B cell (primary cell): ENCODE measurements around the gene NEURL2. TPM values are rescaled to one million over a fixed set of nuclear protein-coding genes. Genes with fewer than 3 reads are reported as not detected.

Source experiments
- ATAC-seq: fragments of 200-7000 bp; cut with Tn5 transposase; one replicate; pipeline ENCODE4 v1.10.0; 2021; ENCODE audit warnings: low read depth, mild to moderate bottlenecking, moderate number of reproducible peaks, moderate library complexity
- CTCF ChIA-PET: fragments of 350-600 bp; sonication (Branson Sonifier 250); formaldehyde crosslinking; loops from one replicate; lab custom pipeline; 2021; ENCODE audit warnings: antibody characterized with exemption, inconsistent platforms; lab: Charles Lee
- POLR2A ChIA-PET: fragments of 350-600 bp; sonication (Branson Sonifier 250); formaldehyde crosslinking; loops from one replicate; lab custom pipeline; 2021; ENCODE audit warnings: antibody characterized with exemption; lab: Charles Lee
- DNase-seq: peaks from one replicate; pipeline ENCODE4 v3.0.0; 2013
- H2AFZ ChIP-seq: 2 replicates; pipeline ENCODE4 v1.6.1; 2012; ENCODE audit warnings: mild to moderate bottlenecking, low read depth, low read length; ENCODE audit not compliant: insufficient read depth, poor library complexity, severe bottlenecking
- H3K27ac ChIP-seq, 2 donors: 1 replicate in 1 of 2; 2 replicates in 1 of 2; pipeline ENCODE4 v1.5.1; 2012 to 2013; ENCODE audit warnings: low read length in 2 of 2, mild to moderate bottlenecking in 2 of 2, moderate library complexity in 1 of 2
- H3K27me3 ChIP-seq, 4 experiments: fragments of 200-600 bp in 1 of 4; sonication (generic) in 1 of 4; replicated peaks in 1 of 4; 1 replicate in 2 of 4; 2 replicates in 2 of 4; pipeline versions ENCODE4 v1.6.1 to v1.7.0; 2013 to 2016; ENCODE audit warnings: low read length in 3 of 4, mild to moderate bottlenecking in 2 of 4, mixed read lengths in 1 of 4, moderate library complexity in 1 of 4; ENCODE audit not compliant: insufficient read depth in 4 of 4, control insufficient read depth in 3 of 4; ENCODE audit errors: control extremely low read depth in 1 of 4
- H3K36me3 ChIP-seq, 2 experiments: replicated peaks in 1 of 2; 1 replicate in 1 of 2; 2 replicates in 1 of 2; pipeline versions ENCODE4 v1.6.1 to v1.7.1; 2013; ENCODE audit warnings: low read length in 1 of 2; ENCODE audit not compliant: insufficient read depth in 2 of 2, control insufficient read depth in 1 of 2; ENCODE audit errors: control extremely low read depth in 1 of 2, extremely low read depth in 1 of 2
- H3K4me1 ChIP-seq, 2 donors: fragments of 200-600 bp in 1 of 2; sonication (generic) in 1 of 2; 1 replicate in 1 of 2; 2 replicates in 1 of 2; pipeline versions ENCODE4 v1.5.1 to v1.6.1; 2013 to 2017; ENCODE audit warnings: low read length in 2 of 2; ENCODE audit not compliant: control insufficient read depth in 2 of 2, insufficient read depth in 2 of 2
- H3K4me2 ChIP-seq: replicated peaks from 2 replicates; pipeline ENCODE3; 2012; ENCODE audit warnings: mild to moderate bottlenecking, low read depth, low read length; ENCODE audit not compliant: poor library complexity, severe bottlenecking
- H3K4me3 ChIP-seq, 5 experiments: fragments of 200-600 bp in 1 of 5; sonication (generic) in 1 of 5; 1 replicate in 3 of 5; 2 replicates in 2 of 5; pipeline versions ENCODE4 v1.5.1 to v1.7.0; 2011 to 2016; ENCODE audit warnings: low read length in 4 of 5, mild to moderate bottlenecking in 4 of 5, low read depth in 2 of 5, control low read depth in 1 of 5, moderate library complexity in 1 of 5; ENCODE audit not compliant: insufficient read depth in 1 of 5; ENCODE audit errors: control extremely low read depth in 1 of 5, extremely low read depth in 1 of 5
- H3K79me2 ChIP-seq: fragments of 200-600 bp; sonication (generic); one replicate; pipeline ENCODE4 v1.6.0; 2016; ENCODE audit warnings: low read length; ENCODE audit not compliant: control insufficient read depth, insufficient read depth
- H3K9ac ChIP-seq: fragments of 200-600 bp; sonication (generic); 2 replicates; pipeline ENCODE4 v1.6.1; 2017; ENCODE audit warnings: mild to moderate bottlenecking, low read length, moderate library complexity
- H3K9me3 ChIP-seq, 3 donors: one replicate each; pipeline versions ENCODE4 v1.6.1 to v1.7.1; 2013; ENCODE audit warnings: low read length in 2 of 3; ENCODE audit not compliant: control insufficient read depth in 2 of 3, insufficient read depth in 1 of 3; ENCODE audit errors: control extremely low read depth in 1 of 3
- H4K20me1 ChIP-seq: 2 replicates; pipeline ENCODE4 v1.6.0; 2012; ENCODE audit warnings: mild to moderate bottlenecking, low read length; ENCODE audit not compliant: insufficient read depth, control insufficient read depth, poor library complexity, severe bottlenecking
- H3K27ac Mint-ChIP-seq: one replicate; pipeline ENCODE4 v1.8.0; 2021; ENCODE audit warnings: mixed read lengths
- H3K27me3 Mint-ChIP-seq: one replicate; pipeline ENCODE4 v1.8.0; 2021; ENCODE audit warnings: mixed read lengths
- H3K4me1 Mint-ChIP-seq: one replicate; pipeline ENCODE4 v1.8.0; 2021; ENCODE audit warnings: mixed read lengths
- H3K4me3 Mint-ChIP-seq: one replicate; pipeline ENCODE4 v1.8.0; 2021; ENCODE audit warnings: mixed read lengths
- H3K9me3 Mint-ChIP-seq: one replicate; pipeline ENCODE4 v1.8.0; 2022; ENCODE audit warnings: mixed read lengths; ENCODE audit not compliant: insufficient read depth
- CTCF ChIP-seq: fragments of 200-600 bp; IDR thresholded peaks from one replicate; pipeline ENCODE4 v1.8.0; 2022; ENCODE audit warnings: antibody characterized with exemption, mild to moderate bottlenecking
- EZH2 ChIP-seq: IDR thresholded peaks from 2 replicates; pipeline ENCODE4 v1.6.1; 2012; ENCODE audit warnings: borderline replicate concordance, low read depth, mild to moderate bottlenecking, moderate library complexity, low read length; ENCODE audit not compliant: insufficient read depth, poor library complexity, severe bottlenecking
- WGBS: methylation state at CpG from one replicate; pipeline ENCODE4 v1.1.5; 2013; ENCODE audit warnings: missing lambda C conversion rate; ENCODE audit not compliant: insufficient coverage; 5-methylcytosine and 5-hydroxymethylcytosine counted together
- intact Hi-C: fragments of 100-400 bp; cut with micrococcal nuclease; formaldehyde crosslinking; loops from one replicate; pipeline ENCODE4 v1.10.0; 2022
- polyA plus RNA-seq: library from polyadenylated mRNA; depleted of rRNA; stranded (reverse); fragments of >200 nt; gene quantifications from 2 replicates; pipeline ENCODE4 v1.2.3, GENCODE V29; 2012
- total RNA-seq, 2 donors: library from RNA; stranded (reverse); fragments of 120-200 nt in 1 of 2; gene quantifications; 1 replicate in 1 of 2; 2 replicates in 1 of 2; pipeline versions ENCODE4 v1.2.3 to v1.2.4, GENCODE V29; 2013 to 2022

NEURL2 gene
- total and polyA plus RNA-seq, 2 donors (not counting 1 experiment from before 2014, with no cell fraction given) = 3.3 to 5.4 TPM

DNA sequence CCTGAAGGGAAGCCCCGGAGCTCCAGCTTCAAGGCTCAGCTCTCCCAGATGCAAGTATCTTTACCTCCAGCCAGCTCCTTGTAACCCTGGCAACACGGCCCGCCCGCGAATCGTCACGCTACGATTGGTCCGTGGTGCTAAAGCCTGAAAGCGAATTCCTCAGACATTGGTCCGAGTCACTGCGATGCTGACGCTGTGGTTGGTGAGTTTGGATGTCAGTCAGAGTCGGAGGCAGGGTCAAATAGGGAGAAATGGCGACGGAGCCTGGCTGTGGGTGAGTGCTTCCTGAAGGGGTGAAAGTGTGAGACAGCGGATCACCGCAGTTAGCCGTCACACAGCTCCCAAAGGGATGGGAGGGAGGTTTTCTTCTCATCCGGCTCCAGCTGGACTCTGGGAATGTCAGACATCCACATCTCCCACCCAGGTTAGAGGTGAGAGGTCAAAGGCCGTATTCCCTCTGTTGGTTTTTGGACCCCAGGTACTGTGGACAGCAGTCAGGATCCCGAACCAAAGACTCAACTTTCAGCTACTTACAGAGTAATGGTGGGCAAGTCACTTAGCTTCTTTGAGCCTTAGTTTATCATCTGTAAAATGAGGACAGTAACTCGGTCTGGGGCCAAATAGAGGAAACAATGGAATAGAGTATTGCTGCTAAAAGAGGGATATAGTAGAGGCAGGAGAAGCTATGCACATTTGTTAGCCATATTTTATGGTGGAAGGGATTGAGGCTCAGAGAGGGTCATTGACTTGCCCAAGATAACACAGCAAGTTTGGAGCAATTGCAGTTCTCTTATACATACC lies 9.8 kb downstream of the NEURL2 start, which contains the start of gene ZSWIM1:
TSS of gene ZSWIM1 (plus strand) at position 240 of the 801 bp plus-strand sequence. CDS start 1,366 bp downstream, outside the sequence.
- H3K4me2 ChIP-seq = peak within 1 kb of the TSS; percentile 79
- peaks cover 3 to 19% of the 10 kb centered on the region in 2 donors for H3K4me1 ChIP-seq
- H3K27ac ChIP-seq = peak within 1 kb of the TSS; percentile 82 to 89
- TF ChIP-seq CTCF (no peak), EZH2 (no peak)
- H3K4me3 ChIP-seq = peak within 1 kb of the TSS; percentile 76 to 96 (median 86)
- CTCF ChIA-PET = interaction anchor here (0.8 to 2.5 kb wide), 7 partner anchors 9 to 89 kb away, joined by 3 to 11 read pairs (median 3); partner anchors contain the start of gene NEURL2
- intact Hi-C loops = loop anchor here (1.0 to 2.0 kb wide), 5 partner anchors 10 to 68 kb away; partner anchors contain the start of genes ACOT8, CTSA, NEURL2 and UBE2C
- Mint-ChIP-seq H3K4me3 (peak within 1 kb of the TSS; percentile 91), H3K4me1 (peaks cover 33% of the 10 kb centered on the region), H3K9me3 (no peaks in the 10 kb centered on the region), H3K27ac (peak within 1 kb of the TSS; percentile 90), H3K27me3 (no peaks in the 10 kb centered on the region)
- POLR2A ChIA-PET = interaction anchor here (1.1 to 3.6 kb wide), 3 partner anchors 9 to 53 kb away, joined by 3 to 20 read pairs (median 19); partner anchors contain the start of genes CTSA, NEURL2 and PCIF1
- H3K9me3 ChIP-seq = no peaks in the 10 kb centered on the region
- H3K36me3 ChIP-seq = peaks cover 2 to 47% of the 10 kb centered on the region in 2 experiments
- H3K27me3 ChIP-seq = no peaks in the 10 kb centered on the region
- peak; percentile 99 for ATAC-seq
- no peaks in the 10 kb centered on the region for H4K20me1 ChIP-seq
- DNase-seq = peak; percentile 99
- peaks cover 36% of the 10 kb centered on the region for H3K79me2 ChIP-seq
- peak within 1 kb of the TSS; percentile 80 for H2AFZ ChIP-seq
- peak within 1 kb of the TSS; percentile 88 for H3K9ac ChIP-seq
- WGBS = 1% methylated on average over 19 of the region's 23 CpGs
